H1 (cell line): ENCODE measurements around the gene FOXO6.

Experiments used
- ATF3 ChIP-seq: IDR thresholded peaks from 2 replicates; pipeline ENCODE4 v1.6.1; 2011; ENCODE audit warnings: low read depth, mild to moderate bottlenecking, low read length; ENCODE audit not compliant: insufficient read depth
- CEBPB ChIP-seq: IDR thresholded peaks from 2 replicates; pipeline ENCODE4 v1.6.1; 2012; ENCODE audit warnings: low read depth, low read length
- CTCF ChIP-seq, 3 experiments: IDR thresholded peaks; 1 replicate in 2 of 3; 2 replicates in 1 of 3; pipeline versions ENCODE4 v1.5.1 to v1.6.1; 2011; ENCODE audit warnings: low read length in 3 of 3, mild to moderate bottlenecking in 3 of 3, inconsistent platforms in 2 of 3, low read depth in 1 of 3, moderate library complexity in 1 of 3; ENCODE audit not compliant: insufficient read depth in 1 of 3; ENCODE audit errors: control extremely low read depth in 1 of 3
- EP300 ChIP-seq, 2 experiments: IDR thresholded peaks; 1 replicate in 1 of 2; 2 replicates in 1 of 2; pipeline ENCODE4 v1.6.1; 2011 to 2012; ENCODE audit warnings: low read depth in 2 of 2, low read length in 2 of 2, mild to moderate bottlenecking in 2 of 2, borderline replicate concordance in 1 of 2, inconsistent platforms in 1 of 2, moderate library complexity in 1 of 2
- EZH2 ChIP-seq: fragments of 200-600 bp; sonication (generic); IDR thresholded peaks from 2 replicates; pipeline ENCODE4 v1.7.1; 2012; ENCODE audit warnings: low read depth, mild to moderate bottlenecking, moderate library complexity, low read length, inconsistent platforms; ENCODE audit not compliant: severe bottlenecking
- GTF2F1 ChIP-seq: IDR thresholded peaks from 2 replicates; pipeline ENCODE4 v1.6.1; 2012; ENCODE audit warnings: low read depth, low read length, improper control_type of control experiment, borderline replicate concordance
- MAFK ChIP-seq: IDR thresholded peaks from 2 replicates; pipeline ENCODE4 v1.6.1; 2012; ENCODE audit warnings: low read depth, mild to moderate bottlenecking, improper control_type of control experiment, low read length
- MAX ChIP-seq: IDR thresholded peaks from 2 replicates; pipeline ENCODE4 v1.6.1; 2012; ENCODE audit warnings: inconsistent platforms
- POLR2A ChIP-seq, 2 experiments: IDR thresholded peaks; 1 replicate in 1 of 2; 2 replicates in 1 of 2; pipeline ENCODE4 v1.6.1; 2011; ENCODE audit warnings: low read depth in 2 of 2, low read length in 2 of 2, mild to moderate bottlenecking in 2 of 2; ENCODE audit errors: control extremely low read depth in 1 of 2
- POLR2AphosphoS5 ChIP-seq: IDR thresholded peaks from 2 replicates; pipeline ENCODE4 v1.6.1; 2011; ENCODE audit warnings: low read depth, low read length
- RAD21 ChIP-seq, 2 experiments: IDR thresholded peaks in 1 of 2; conservative IDR thresholded peaks in 1 of 2; 2 replicates each; pipeline ENCODE4 v1.6.1; 2011; ENCODE audit warnings: low read depth in 2 of 2, low read length in 2 of 2, improper control_type of control experiment in 1 of 2, inconsistent platforms in 1 of 2, mild to moderate bottlenecking in 1 of 2, moderate library complexity in 1 of 2
- TAF7 ChIP-seq: optimal IDR thresholded peaks from 2 replicates; pipeline ENCODE3; 2011; ENCODE audit warnings: low read depth, mild to moderate bottlenecking, inconsistent platforms, low read length, moderate library complexity, borderline replicate concordance
- ZNF274 ChIP-seq: IDR thresholded peaks from 2 replicates; pipeline ENCODE4 v1.7.0; 2012; ENCODE audit warnings: low read length, borderline replicate concordance; ENCODE audit errors: extremely low read depth
- TF ChIP-seq, protein P1 (sequence below): IDR thresholded peaks from 2 replicates; pipeline ENCODE4 v1.6.1; 2012; ENCODE audit warnings: low read length, inconsistent platforms

DNA sequence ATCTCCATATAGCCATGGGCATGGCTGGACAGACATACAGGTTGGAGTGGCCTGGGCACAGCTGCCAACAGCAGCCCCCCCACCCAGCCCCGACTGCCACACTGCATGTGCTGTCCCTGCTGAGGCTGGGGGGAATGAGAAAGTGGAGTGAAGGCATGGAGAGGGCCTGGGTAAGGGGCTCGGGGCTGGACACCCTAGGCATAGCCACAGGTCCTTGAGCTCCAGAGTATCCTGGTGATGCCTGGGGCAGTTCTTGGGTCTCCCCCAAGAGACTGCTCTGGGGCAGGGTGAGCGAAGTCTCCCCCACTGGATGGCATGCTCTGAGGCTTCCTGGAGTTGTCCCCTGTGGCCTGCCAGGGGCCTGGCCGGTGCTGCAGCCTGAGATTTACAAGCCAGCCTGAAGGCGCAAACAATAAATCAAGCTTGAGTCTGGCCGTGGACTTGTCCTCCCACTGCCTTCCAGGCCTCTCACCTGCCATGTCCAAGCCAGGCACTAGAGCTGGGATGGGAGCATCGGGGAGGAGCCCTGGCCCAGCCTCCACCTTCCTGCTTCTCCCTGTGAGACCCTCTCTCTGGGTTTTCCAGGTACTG, 53.6 kb downstream of the FOXO6 start:
- TF ChIP-seq MAFK (no peak), CTCF (IDR thresholded peaks at IDR 0.05; ENCODE audit: control extremely low read depth in 1 of 3, insufficient read depth in 1 of 3, low read depth in 1 of 3, low read length in 3 of 3) (no peak), EP300 (IDR thresholded peaks at IDR 0.05; ENCODE audit: borderline replicate concordance in 1 of 2, low read depth in 2 of 2, low read length in 2 of 2) (no peak), ATF3 (no peak), RAD21 (IDR thresholded peaks at IDR 0.05 in 1 of 2, conservative IDR thresholded peaks at IDR 0.05 in 1 of 2; ENCODE audit: low read depth in 2 of 2, low read length in 2 of 2) (no peak), TAF7 (no peak), EZH2 (no peak), POLR2AphosphoS5 (no peak), MAX (no peak), POLR2A (IDR thresholded peaks at IDR 0.05; ENCODE audit: control extremely low read depth in 1 of 2, low read depth in 2 of 2, low read length in 2 of 2) (no peak), CEBPB (no peak), GTF2F1 (no peak), ZNF274 (no peak)
- TF ChIP-seq, protein P1, sequence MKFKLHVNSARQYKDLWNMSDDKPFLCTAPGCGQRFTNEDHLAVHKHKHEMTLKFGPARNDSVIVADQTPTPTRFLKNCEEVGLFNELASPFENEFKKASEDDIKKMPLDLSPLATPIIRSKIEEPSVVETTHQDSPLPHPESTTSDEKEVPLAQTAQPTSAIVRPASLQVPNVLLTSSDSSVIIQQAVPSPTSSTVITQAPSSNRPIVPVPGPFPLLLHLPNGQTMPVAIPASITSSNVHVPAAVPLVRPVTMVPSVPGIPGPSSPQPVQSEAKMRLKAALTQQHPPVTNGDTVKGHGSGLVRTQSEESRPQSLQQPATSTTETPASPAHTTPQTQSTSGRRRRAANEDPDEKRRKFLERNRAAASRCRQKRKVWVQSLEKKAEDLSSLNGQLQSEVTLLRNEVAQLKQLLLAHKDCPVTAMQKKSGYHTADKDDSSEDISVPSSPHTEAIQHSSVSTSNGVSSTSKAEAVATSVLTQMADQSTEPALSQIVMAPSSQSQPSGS, result no peak
